Measurements from ENCODE around the gene LGALS8.

DNA sequence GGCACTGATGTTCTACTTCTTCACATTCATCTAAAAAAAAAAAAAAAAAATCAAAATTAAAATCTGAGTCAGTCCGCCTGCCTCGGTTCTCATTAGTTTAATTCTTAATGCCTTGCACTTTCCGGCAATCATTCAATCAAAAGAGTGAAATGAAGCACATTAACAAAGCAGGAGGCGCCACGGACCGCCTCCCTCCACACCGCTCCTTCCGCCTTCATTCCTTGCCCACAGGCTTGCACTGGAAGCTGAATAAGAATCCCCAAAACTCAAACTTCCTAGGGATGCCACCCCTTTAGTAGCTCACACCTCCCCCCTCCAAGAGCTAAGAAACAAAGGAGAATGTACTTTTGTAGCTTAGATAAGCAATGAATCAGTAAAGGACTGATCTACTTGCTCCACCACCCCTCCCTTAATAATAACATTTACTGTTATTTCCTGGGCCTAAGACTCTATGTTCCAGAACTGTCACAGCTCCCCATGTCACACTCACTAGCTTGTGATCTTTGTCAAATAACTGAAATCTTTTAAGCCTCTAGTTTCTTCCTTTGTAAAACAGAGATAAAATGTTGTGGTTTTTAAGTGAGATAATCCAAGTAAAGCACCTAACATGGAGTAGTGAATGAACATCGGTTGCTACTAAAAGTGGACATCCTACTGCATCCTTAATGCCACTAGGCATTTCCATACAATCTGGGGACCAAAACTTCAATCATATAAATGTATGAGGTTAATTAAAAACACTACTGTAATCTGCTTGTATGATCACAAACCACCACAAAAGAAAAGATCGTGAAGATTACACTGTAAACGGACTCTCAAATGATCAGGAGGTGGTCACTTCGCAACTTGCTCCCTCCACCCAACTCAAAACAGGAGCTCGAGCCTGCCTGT, 27.4 kb downstream of the LGALS8 start:
- TF ChIP-seq, protein P1, sequence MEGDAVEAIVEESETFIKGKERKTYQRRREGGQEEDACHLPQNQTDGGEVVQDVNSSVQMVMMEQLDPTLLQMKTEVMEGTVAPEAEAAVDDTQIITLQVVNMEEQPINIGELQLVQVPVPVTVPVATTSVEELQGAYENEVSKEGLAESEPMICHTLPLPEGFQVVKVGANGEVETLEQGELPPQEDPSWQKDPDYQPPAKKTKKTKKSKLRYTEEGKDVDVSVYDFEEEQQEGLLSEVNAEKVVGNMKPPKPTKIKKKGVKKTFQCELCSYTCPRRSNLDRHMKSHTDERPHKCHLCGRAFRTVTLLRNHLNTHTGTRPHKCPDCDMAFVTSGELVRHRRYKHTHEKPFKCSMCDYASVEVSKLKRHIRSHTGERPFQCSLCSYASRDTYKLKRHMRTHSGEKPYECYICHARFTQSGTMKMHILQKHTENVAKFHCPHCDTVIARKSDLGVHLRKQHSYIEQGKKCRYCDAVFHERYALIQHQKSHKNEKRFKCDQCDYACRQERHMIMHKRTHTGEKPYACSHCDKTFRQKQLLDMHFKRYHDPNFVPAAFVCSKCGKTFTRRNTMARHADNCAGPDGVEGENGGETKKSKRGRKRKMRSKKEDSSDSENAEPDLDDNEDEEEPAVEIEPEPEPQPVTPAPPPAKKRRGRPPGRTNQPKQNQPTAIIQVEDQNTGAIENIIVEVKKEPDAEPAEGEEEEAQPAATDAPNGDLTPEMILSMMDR (conservative IDR thresholded peaks at IDR 0.05; ENCODE audit: low read depth, low read length) = no peak
- TF ChIP-seq EZH2 (IDR thresholded peaks at IDR 0.05; ENCODE audit: borderline replicate concordance, low read depth, low read length, poor library complexity, severe bottlenecking) = no peak

Measured in A673 (cell line).